Panc1 (cell line): ENCODE measurements around the gene CD151. TPM values are rescaled to one million over a fixed set of nuclear protein-coding genes. Genes with fewer than 3 reads are reported as not detected.

Experiments
- ATAC-seq: fragments of 200-7000 bp; cut with Tn5 transposase; 2 replicates; pipeline ENCODE4 v1.9.1; 2020; ENCODE audit warnings: mild to moderate bottlenecking, moderate library complexity
- BruUV-seq: library from RNA; stranded (reverse); fragments of 400-500 nt; replicated peaks from 2 replicates; lab custom pipeline; 2021; lab: Mats Ljungman, UMichigan
- CTCF ChIA-PET: fragments of 300-600 bp; sonication (Branson Sonifier 250); formaldehyde crosslinking; loops from one replicate; lab custom pipeline; 2022; ENCODE audit warnings: antibody characterized with exemption; lab: Charles Lee
- POLR2A ChIA-PET: fragments of 300-600 bp; sonication (Branson Sonifier 250); formaldehyde crosslinking; loops from one replicate; lab custom pipeline; 2022; ENCODE audit warnings: antibody characterized with exemption; lab: Charles Lee
- DNase-seq: peaks from one replicate; pipeline ENCODE4 v3.0.0-alpha.2; 2010; ENCODE audit warnings: low read depth, low spot score
- H3K27ac ChIP-seq: 2 replicates; pipeline ENCODE4 v1.5.1; 2011; ENCODE audit warnings: mild to moderate bottlenecking, low read length, inconsistent platforms
- H3K27me3 ChIP-seq: fragments of 200-500 bp; sonication (Bioruptor generic); 2 replicates; pipeline ENCODE4 v1.6.0; 2014; ENCODE audit warnings: low read length, inconsistent platforms; ENCODE audit not compliant: control insufficient read depth, insufficient read depth
- H3K36me3 ChIP-seq: fragments of 200-500 bp; sonication (Bioruptor generic); 2 replicates; pipeline ENCODE4 v1.5.1; 2014; ENCODE audit warnings: inconsistent platforms, mild to moderate bottlenecking, low read length, moderate library complexity; ENCODE audit not compliant: control insufficient read depth, insufficient read depth
- H3K4me1 ChIP-seq: 2 replicates; pipeline ENCODE4 v1.5.1; 2011; ENCODE audit warnings: inconsistent platforms, mild to moderate bottlenecking, low read length, moderate library complexity; ENCODE audit not compliant: control insufficient read depth, insufficient read depth
- H3K4me3 ChIP-seq, 2 experiments: 2 replicates each; pipeline ENCODE4 v1.5.1; 2011 to 2012; ENCODE audit warnings: low read depth in 2 of 2, low read length in 2 of 2, mild to moderate bottlenecking in 2 of 2, inconsistent platforms in 1 of 2, moderate library complexity in 1 of 2
- H3K9me3 ChIP-seq: fragments of 200-500 bp; sonication (Bioruptor generic); 2 replicates; pipeline ENCODE4 v1.5.1; 2014; ENCODE audit warnings: low read depth, mild to moderate bottlenecking, inconsistent platforms, low read length, moderate library complexity; ENCODE audit not compliant: control insufficient read depth, insufficient read depth
- CTCF ChIP-seq: fragments of 450-650 bp; IDR thresholded peaks from 2 replicates; pipeline ENCODE4 v1.5.1; 2017; ENCODE audit warnings: mild to moderate bottlenecking
- POLR2AphosphoS5 ChIP-seq: IDR thresholded peaks from 2 replicates; pipeline ENCODE4 v1.6.1; 2012; ENCODE audit warnings: mild to moderate bottlenecking, low read depth, low read length, moderate library complexity
- REST ChIP-seq, 2 experiments: IDR thresholded peaks; 2 replicates each; pipeline ENCODE4 v1.6.1; 2011 to 2012; ENCODE audit warnings: low read depth in 2 of 2, control low read depth in 1 of 2, low read length in 1 of 2, mild to moderate bottlenecking in 1 of 2, moderate library complexity in 1 of 2; ENCODE audit not compliant: insufficient read depth in 1 of 2
- SIN3A ChIP-seq: IDR thresholded peaks from 2 replicates; pipeline ENCODE4 v1.6.1; 2012; ENCODE audit warnings: low read depth, mild to moderate bottlenecking, low read length, moderate library complexity, borderline replicate concordance; ENCODE audit not compliant: insufficient read depth
- TCF7L2 ChIP-seq: IDR thresholded peaks from 2 replicates; pipeline ENCODE4 v1.6.1; 2011; ENCODE audit warnings: mild to moderate bottlenecking, low read depth, low read length, inconsistent platforms
- in situ Hi-C: cut with HindIII; loops from 2 replicates; pipeline ENCODE4 v1.10.0; 2016; ENCODE audit warnings: low sequenced_read_pairs, low pct_unique_long_range_greater_than_20kb
- intact Hi-C: fragments of 100-400 bp; cut with micrococcal nuclease; formaldehyde crosslinking; loops from one replicate; pipeline ENCODE4 v1.10.0; 2022; ENCODE audit not compliant: unreplicated experiment
- total RNA-seq: library from RNA; stranded (reverse); gene quantifications from one replicate; pipeline ENCODE4 v1.2.1, GENCODE V29; 2021; ENCODE audit not compliant: unreplicated experiment

CD151 gene
- total RNA-seq, 1 experiment from 2014 or later = 680 TPM

GRCh38 chr11:883527-883926 lies 50.8 kb downstream of the CD151 start:
- DNase-seq (no peak), ATAC-seq (peak; percentile 16; the same call in 1 of the 2 replicates)
- ChIA-PET CTCF (no interaction called here), POLR2A (no interaction called here)
- Histone ChIP-seq H3K27me3 (no peaks in the 10 kb centered on the region), H3K9me3 (no peaks in the 10 kb centered on the region), H3K4me3 (no peak overlapping the region), H3K36me3 (no peaks in the 10 kb centered on the region), H3K4me1 (no peaks in the 10 kb centered on the region; the same call in 1 of the 2 replicates), H3K27ac (no peak overlapping the region)
- in situ Hi-C loops = no loop called here
- no TSS peak for BruUV-seq
- intact Hi-C loops = no loop called here
- TF ChIP-seq SIN3A = no peak
- no peak for TF ChIP-seq CTCF
- TF ChIP-seq REST (IDR thresholded peaks at IDR 0.05; ENCODE audit: insufficient read depth in 1 of 2, low read depth in 2 of 2, low read length in 1 of 2) = no peak

GRCh38 chr11:884578-885070 lies 51.9 kb downstream of the CD151 start:
- no peaks in the 10 kb centered on the region; the same call in 1 of the 2 replicates for H3K4me1 ChIP-seq
- intact Hi-C loops = no loop called here
- no peaks in the 10 kb centered on the region for H3K9me3 ChIP-seq
- ChIA-PET CTCF (no interaction called here), POLR2A (no interaction called here)
- no peak overlapping the region for H3K27ac ChIP-seq
- no peaks in the 10 kb centered on the region for H3K36me3 ChIP-seq
- DNase-seq (no peak), ATAC-seq (no peak)
- in situ Hi-C loops = no loop called here
- no peak overlapping the region for H3K4me3 ChIP-seq
- no TSS peak for BruUV-seq
- no peaks in the 10 kb centered on the region for H3K27me3 ChIP-seq
- TF ChIP-seq CTCF = no peak
- no peak for TF ChIP-seq TCF7L2
- TF ChIP-seq SIN3A = no peak
- no peak for TF ChIP-seq POLR2AphosphoS5
- TF ChIP-seq REST (IDR thresholded peaks at IDR 0.05; ENCODE audit: insufficient read depth in 1 of 2, low read depth in 2 of 2, low read length in 1 of 2) = no peak
